HG03159 (cell line): ENCODE results near the gene CHST8.
"Not testable (repeated sequence)": the region's sequence is repeated elsewhere in the genome, so short reads cannot be mapped to it uniquely, and the experiment has no call there.

Source experiments
- ATAC-seq: cut with Tn5 transposase; IDR thresholded peaks from one replicate; pipeline ENCODE4 v1.9.1; 2021; ENCODE audit warnings: mild to moderate bottlenecking, moderate library complexity; ENCODE audit not compliant: unreplicated experiment

CHST8 gene

DNA sequence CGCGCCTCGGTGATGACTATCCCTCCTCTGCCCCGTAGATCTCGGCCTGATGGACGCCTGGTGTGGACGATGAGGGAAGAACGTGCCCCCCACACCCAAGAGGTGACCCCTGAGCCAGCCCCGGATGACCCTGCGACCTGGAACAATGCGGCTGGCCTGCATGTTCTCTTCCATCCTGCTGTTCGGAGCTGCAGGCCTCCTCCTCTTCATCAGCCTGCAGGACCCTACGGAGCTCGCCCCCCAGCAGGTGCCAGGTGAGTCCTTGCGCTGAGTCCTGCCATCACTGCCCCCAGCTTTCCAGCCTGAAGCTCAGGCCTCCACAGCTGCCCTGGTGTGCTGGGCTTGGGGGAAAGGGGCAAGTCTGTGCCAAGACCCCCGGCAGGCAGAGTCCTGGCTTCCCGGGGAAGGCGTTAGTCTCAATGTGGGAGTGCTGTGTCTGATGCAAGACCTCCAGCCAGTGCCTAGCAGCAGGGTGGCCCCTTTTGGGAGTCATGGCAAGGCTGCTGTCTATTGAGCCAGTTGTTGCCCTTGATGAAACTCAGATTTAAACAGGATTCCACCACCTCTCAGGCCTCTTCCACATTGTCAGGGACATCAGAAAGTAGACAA is 67.5 kb downstream of the CHST8 start:
- ATAC-seq = no peak

GRCh38 chr19:33689868-33690267 is 68.1 kb downstream of the CHST8 start:
- no peak for ATAC-seq

GRCh38 chr19:33690378-33691029 is 68.8 kb downstream of the CHST8 start:
- ATAC-seq = no peak

GRCh38 chr19:33691030-33691427 is 69.3 kb downstream of the CHST8 start:
- ATAC-seq = no peak

DNA sequence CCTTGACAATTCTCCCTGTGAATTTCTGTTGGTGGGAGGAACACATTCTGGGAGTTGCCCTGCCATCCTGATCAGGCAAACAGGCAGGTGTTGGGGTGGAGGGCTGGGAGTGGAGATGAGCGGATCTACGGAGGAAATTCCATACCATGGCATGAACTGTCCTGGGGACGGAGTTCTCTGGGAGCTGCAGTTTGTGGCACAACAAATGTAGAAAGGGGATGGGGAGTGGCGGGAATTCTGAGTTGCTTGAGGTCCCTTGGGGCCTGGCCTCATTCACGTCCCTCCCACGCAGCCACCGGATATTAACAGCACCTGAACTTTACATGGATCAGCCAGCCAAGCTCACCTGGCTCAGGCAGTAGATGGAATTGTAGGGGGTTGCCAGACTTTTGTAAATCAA is 70.0 kb downstream of the CHST8 start:
- no peak for ATAC-seq

DNA sequence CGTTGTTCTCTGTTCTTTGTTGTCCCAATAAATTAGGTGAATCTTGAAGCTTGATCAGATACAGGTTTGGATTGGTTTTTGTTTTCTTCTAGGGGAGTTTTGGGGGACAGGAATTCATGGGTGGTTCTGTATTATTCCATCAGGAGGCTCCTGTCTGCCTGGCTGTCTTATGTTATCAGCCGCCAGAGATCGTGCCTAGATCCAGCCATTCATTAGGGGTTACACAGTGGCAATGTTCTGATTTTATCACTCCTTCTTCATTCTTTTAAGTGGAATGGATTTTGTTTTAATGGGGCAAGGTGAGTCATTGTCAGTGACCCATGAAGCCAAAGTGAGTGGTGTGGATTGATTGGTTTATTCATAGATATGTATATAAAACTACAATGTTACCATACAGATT is 71.9 kb downstream of the CHST8 start:
- no peak for ATAC-seq

GRCh38 chr19:33695547-33695946 is 73.8 kb downstream of the CHST8 start:
- not testable (repeated sequence) for ATAC-seq

DNA sequence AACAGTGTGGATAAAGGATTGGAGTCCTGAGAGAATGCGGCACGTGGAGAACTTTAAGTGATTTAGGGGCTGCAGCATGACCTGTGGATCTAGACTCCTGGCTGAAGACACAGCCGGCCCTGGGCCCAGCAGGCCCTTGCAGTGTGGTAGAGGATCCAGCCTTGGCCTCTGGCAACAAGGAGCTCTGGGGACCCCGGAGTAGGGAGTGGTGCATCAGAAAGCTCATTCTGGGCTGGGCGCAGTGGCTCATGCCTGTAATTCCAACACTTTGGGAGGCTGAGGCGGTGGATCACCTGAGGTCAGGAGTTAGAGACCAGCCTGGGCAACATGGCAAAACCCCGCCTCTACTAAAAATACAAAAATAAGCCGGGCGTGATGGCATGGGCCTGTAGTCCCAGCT is 76.0 kb downstream of the CHST8 start:
- ATAC-seq = no peak

DNA sequence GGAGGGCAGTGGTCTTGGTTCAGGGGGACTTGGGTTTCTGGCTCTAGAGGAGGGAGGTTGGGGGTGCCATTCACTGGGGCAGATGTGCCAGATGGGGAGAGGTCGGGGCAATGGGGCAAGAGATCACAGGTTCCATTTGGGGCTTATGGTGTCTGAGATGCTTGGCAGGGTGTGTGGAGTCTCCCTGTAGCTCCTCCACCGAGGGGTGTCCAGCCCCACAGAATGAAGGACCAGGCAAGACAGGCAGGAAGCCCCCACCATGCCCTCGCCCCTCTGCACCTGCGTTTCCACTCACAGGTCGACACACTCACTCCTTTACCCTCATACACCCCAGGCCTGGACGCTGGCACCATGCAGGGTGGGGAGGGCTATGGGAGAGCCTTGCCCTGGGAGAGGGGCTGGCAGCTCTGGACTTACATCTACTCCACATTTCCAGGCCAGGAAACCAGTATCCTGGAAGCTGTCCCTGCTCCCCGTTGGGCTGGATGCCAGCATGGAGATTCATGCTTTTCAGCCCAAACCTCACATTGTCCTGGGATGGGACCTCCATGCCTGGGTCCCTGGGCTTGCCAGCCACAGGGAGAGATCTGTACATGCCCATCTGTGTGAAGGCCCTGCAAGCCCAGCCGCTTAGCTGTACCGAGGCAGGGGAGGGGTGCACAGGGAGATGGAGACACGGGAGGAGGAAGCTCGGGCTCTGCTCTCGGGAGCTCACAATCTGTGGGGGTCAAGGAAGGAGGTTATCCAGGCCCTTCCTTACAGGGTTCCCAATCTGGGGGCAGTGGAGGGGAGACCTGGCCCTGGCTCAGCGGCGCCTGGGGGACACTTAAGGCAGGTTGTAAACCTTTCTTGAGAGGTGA is 77.1 kb downstream of the CHST8 start:
- no peak for ATAC-seq

DNA sequence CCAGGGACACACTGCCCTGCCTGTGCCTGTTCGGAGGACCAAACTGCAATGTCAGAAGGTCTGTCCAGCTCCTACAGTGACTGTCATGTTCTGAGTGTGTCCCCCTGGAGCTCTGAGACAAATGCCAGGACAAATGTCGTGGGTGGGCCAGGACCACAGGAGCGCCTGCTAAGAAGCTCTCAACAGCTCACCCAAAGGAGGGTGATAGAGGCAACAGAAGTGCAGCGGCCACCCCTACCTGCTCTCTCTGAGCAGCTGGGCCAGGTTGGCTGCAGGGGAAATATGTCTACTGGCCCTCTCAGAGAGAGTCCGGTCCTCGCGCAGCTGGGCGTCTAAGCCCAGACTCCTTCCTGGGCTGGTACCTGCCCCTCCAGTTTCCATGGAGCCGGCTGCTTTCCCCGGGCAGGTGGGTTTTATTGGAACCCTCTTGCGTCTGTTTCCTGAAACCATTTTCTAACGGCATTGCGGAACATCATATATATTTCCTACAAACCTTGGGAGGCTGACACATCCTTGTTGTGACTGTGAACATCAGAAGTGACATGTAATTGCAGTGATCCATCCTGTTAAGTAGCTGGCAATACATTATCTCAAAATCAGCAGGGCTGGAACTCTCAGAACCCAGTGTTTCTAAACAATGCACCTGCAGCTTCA is 78.1 kb downstream of the CHST8 start:
- no peak for ATAC-seq

DNA sequence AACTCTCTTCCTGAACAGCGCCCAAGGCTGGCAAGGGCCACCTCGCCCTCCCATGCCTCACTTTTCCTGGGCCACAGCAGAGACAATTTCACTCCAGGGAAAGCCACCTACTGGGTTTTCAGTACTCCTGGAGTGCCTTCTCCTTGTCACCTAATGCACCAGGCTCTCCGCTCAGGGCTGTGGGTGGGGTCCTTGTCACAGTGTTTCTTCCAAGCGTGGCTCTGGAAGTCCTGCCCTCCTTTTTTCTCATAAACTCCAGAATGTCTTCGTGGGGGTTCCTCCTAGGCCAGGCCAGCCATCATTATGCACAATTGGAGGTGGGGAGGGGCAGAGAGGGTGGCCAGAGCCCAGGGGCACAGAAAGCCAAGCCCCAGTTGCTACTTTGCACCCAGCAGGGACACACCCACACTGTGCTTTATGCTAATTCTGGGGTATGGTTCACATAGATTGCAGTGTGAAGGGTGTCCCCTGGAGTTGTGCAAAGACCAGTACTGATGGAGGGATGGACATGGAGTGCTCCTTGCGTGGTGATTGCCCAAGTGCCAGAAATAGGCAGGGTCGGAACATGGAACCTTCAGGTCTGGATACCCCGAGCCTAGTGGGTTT is 78.8 kb downstream of the CHST8 start:
- no peak for ATAC-seq

DNA sequence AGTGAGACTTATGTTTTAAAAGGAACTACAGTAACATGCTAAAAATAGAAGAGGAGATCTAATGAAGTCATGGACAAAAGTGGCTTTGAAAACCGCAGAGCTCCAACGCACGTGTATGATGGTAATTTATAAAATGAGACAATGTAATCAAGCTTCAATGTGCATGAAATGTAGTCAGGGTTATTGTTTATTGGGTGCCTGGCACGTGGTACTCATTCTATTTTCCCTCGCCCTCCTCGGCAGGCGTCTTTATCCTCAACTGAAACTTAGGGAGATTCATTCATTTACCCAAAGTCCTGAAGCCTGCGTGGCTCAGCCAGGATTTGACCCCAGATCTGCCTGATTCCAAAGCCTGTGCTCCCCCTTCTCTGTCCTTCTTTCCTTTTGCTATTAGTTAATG is 79.8 kb downstream of the CHST8 start:
- ATAC-seq = no peak

DNA sequence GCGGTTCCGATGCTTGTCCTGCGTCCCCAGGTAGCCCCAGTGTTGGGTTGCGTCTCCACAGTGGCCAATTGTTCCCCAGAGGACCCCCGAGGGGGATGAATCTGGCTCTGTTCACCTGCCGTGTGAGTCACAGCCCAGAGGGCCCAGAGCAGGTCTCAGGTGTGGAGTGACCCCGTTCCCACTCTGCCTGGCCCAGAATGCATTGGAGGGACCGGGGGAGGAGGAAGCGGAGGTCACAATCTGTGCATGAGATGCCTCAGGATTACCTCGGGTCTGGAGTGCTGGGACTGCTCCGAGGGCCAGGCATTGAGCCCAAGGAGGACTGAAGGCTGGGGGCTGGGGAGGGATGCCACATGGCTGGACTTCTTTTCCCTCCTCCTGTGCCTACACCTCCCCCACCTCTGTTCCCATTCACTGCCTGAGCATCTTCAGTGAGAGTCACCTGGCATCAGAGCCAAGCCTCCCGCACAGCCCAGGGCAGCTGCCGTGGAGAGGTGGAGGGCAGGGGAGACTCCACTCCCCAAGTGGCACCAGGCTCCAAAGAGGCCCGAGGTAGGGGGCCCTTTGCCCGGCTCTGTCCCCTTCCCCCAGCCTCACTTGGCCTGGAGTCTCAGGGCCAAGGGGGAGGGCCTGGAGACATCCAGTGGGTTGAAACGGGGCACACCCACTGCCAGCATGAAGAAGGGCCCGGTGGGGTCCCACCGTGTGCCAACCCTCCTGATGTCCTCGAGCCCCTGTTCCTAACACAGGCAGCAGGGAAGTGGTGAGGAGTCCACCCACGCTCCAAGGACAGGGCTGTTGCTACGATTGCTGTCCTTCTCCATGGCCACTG is 81.1 kb downstream of the CHST8 start:
- no peak for ATAC-seq

DNA sequence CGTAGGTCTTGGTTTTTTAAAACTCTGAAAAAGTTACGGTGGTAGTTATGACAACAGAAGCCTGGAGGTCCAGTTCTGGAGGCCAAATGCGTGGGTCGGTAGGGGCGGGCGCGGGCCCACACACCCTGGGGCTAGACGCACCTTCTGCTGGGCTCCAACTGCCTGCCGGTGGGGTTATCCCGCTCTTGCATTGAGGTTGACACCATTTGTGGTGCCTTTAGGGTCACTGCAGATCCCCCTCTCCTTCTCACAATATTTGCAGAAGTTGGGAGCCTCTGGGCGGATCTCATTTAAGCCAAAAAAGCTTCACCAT is 81.6 kb downstream of the CHST8 start:
- ATAC-seq = no peak

GRCh38 chr19:33703821-33704220 is 82.1 kb downstream of the CHST8 start:
- ATAC-seq = no peak

GRCh38 chr19:33704271-33704670 is 82.5 kb downstream of the CHST8 start:
- no peak for ATAC-seq

DNA sequence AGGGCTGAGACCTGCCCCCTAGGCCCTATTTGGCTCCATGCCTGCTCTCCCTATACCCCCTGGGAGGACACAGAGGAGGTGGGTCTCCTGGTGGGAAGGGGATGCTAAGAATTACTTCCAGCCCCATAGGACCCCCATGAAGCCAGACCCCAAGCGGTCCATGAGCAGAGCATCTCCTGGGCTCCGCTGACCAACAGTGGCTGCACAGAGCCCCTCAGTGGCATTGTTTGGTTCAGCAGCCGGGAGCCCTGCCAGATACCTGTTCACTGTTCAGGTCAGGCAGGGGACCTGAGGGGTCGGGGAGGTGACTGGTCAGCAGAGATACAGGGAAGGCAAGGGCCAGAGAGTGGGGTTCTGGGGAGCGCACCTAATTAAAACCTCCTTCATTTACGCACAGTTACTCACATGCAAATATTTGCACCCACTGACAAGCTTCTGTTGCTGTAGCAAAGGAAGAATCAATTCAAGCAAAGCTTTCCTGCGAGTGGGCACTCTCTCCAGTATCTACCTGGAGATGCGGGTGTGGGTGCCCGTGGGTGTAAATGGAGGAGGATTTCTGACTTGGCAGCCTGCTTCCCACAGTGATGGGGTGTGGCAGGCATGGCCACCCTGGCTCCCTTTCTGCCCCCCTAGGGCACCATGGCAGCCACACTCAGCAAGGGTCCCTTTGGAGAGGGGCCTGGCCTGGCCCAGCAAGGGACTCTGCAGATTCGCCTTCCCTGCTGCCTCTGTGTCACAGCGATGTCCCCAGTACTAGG is 83.5 kb downstream of the CHST8 start:
- no peak for ATAC-seq

DNA sequence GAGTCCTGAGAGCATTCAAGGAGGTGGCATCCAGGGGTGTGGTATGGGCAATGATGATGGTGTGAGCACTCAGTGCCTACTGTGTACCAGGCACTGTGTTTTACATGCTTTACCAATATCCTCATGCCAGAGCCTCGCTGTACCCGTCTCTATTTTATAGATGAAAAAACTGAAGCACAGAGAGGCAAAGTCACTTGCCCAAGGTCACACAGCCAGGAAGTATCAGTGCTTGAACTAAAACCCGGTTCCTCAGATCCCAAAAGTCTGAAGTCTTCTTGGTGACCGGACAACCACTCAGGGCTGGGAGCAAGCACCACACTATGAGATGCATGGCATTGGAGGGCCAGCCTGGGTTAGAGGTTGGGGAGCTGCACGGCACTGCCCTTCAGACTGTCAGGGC is 84.1 kb downstream of the CHST8 start:
- no peak for ATAC-seq

GRCh38 chr19:33706631-33707030 is 84.9 kb downstream of the CHST8 start:
- ATAC-seq = no peak

- no peak for ATAC-seq
Measured at GRCh38 chr19:33712268-33712667, 90.5 kb downstream of the CHST8 start.
